Measurements from ENCODE around the gene MED13L.

DNA sequence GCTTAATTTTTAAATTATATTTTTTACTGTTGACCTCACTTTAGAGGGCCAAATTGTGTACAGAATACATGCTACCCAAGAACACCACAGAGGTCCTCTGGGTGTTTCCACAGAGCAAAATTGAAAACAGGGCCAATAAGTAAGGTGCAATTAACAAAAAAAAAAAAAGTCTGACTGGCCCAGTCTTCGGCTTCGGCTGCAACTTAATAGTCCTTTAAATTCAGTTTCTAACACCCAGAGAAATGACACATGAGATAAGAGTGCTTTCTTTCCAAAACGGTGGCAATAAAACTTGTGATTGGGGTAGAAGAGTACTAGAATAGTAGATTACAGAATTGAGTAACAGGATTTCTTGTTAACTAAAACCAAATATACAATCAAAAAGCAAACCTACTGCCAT, 81.3 kb downstream of the MED13L start:
- TF ChIP-seq, protein P1, sequence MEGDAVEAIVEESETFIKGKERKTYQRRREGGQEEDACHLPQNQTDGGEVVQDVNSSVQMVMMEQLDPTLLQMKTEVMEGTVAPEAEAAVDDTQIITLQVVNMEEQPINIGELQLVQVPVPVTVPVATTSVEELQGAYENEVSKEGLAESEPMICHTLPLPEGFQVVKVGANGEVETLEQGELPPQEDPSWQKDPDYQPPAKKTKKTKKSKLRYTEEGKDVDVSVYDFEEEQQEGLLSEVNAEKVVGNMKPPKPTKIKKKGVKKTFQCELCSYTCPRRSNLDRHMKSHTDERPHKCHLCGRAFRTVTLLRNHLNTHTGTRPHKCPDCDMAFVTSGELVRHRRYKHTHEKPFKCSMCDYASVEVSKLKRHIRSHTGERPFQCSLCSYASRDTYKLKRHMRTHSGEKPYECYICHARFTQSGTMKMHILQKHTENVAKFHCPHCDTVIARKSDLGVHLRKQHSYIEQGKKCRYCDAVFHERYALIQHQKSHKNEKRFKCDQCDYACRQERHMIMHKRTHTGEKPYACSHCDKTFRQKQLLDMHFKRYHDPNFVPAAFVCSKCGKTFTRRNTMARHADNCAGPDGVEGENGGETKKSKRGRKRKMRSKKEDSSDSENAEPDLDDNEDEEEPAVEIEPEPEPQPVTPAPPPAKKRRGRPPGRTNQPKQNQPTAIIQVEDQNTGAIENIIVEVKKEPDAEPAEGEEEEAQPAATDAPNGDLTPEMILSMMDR (IDR thresholded peaks at IDR 0.05; ENCODE audit: insufficient read depth, low read length, poor library complexity, severe bottlenecking), result no peak
- TF ChIP-seq EZH2phosphoT487 (conservative IDR thresholded peaks at IDR 0.05; ENCODE audit: low read length), result no peak

Measured in SU-DHL-6 (cell line).